Measurements from ENCODE around the gene EXT2. TPM values are rescaled to one million over a fixed set of nuclear protein-coding genes. Genes with fewer than 3 reads are reported as not detected.

Gene EXT2
- total RNA-seq, 4 donors from 2014 or later, result 20.4 to 24.8 (median 23.1) TPM

GRCh38 chr11:44224867-44225501, 129.5 kb downstream of the EXT2 start:
- in situ Hi-C loops (cut with MboI; ENCODE audit: low sequenced_read_pairs in 4 of 4), result no loop called here
- no peaks in the 10 kb centered on the region for H3K36me3 ChIP-seq
- H3K4me1 ChIP-seq, result peaks cover 13 to 39% of the 10 kb centered on the region in 2 donors
- no peaks in the 10 kb centered on the region for H3K9me3 ChIP-seq
- intact Hi-C loops (cut with DNase I; ENCODE audit: low total_unique reads), result no loop called here
- no peak overlapping the region for H3K27ac ChIP-seq
- TF ChIP-seq POLR2A (IDR thresholded peaks at IDR 0.05) (no peak), CTCF (IDR thresholded peaks at IDR 0.05 in 4 of 5, conservative IDR thresholded peaks at IDR 0.05 in 1 of 5) (no peak)
- H3K27me3 ChIP-seq, result no peaks in the 10 kb centered on the region
- ATAC-seq (no peak), DNase-seq (no peak)
- H3K4me3 ChIP-seq, result no peak overlapping the region

GRCh38 chr11:44226490-44226889, 131.0 kb downstream of the EXT2 start:
- Histone ChIP-seq H3K36me3 (no peaks in the 10 kb centered on the region), H3K4me3 (no peak overlapping the region), H3K27me3 (no peaks in the 10 kb centered on the region), H3K4me1 (peaks cover 13 to 36% of the 10 kb centered on the region in 2 donors), H3K9me3 (no peaks in the 10 kb centered on the region), H3K27ac (no peak overlapping the region)
- in situ Hi-C loops (cut with MboI; ENCODE audit: low sequenced_read_pairs in 4 of 4) (no loop called here), intact Hi-C loops (cut with DNase I; ENCODE audit: low total_unique reads) (no loop called here)
- ATAC-seq, result no peak
- DNase-seq, result no peak
- TF ChIP-seq POLR2A (IDR thresholded peaks at IDR 0.05) (no peak), CTCF (IDR thresholded peaks at IDR 0.05 in 4 of 5, conservative IDR thresholded peaks at IDR 0.05 in 1 of 5) (no peak)

GRCh38 chr11:44226945-44227344, 131.5 kb downstream of the EXT2 start:
- H3K9me3 ChIP-seq, result no peaks in the 10 kb centered on the region
- no peaks in the 10 kb centered on the region for H3K36me3 ChIP-seq
- ATAC-seq (peak in 1 of 2 donors; percentile 25), DNase-seq (no peak)
- H3K4me1 ChIP-seq, result peaks cover 13 to 36% of the 10 kb centered on the region in 2 donors
- intact Hi-C loops (cut with DNase I; ENCODE audit: low total_unique reads), result no loop called here
- in situ Hi-C loops (cut with MboI; ENCODE audit: low sequenced_read_pairs in 4 of 4), result no loop called here
- no peak for TF ChIP-seq CTCF (IDR thresholded peaks at IDR 0.05 in 4 of 5, conservative IDR thresholded peaks at IDR 0.05 in 1 of 5)
- no peak for TF ChIP-seq POLR2A (IDR thresholded peaks at IDR 0.05)
- H3K4me3 ChIP-seq, result no peak overlapping the region
- H3K27ac ChIP-seq, result no peak overlapping the region
- H3K27me3 ChIP-seq, result no peaks in the 10 kb centered on the region

GRCh38 chr11:44228379-44228778, 132.9 kb downstream of the EXT2 start:
- no peak for DNase-seq
- intact Hi-C loops (cut with DNase I; ENCODE audit: low total_unique reads) (no loop called here), in situ Hi-C loops (cut with MboI; ENCODE audit: low sequenced_read_pairs in 4 of 4) (no loop called here)
- no peak overlapping the region for H3K4me3 ChIP-seq
- no peak for ATAC-seq
- peaks cover 13 to 36% of the 10 kb centered on the region in 2 donors for H3K4me1 ChIP-seq
- no peaks in the 10 kb centered on the region for H3K9me3 ChIP-seq
- peak overlapping the region in 2 of 4 donors; percentile 23 to 53 for H3K27ac ChIP-seq
- no peaks in the 10 kb centered on the region for H3K36me3 ChIP-seq
- no peaks in the 10 kb centered on the region for H3K27me3 ChIP-seq
- TF ChIP-seq CTCF (IDR thresholded peaks at IDR 0.05 in 4 of 5, conservative IDR thresholded peaks at IDR 0.05 in 1 of 5) (no peak), POLR2A (IDR thresholded peaks at IDR 0.05) (no peak)

GRCh38 chr11:44229098-44229497, 133.6 kb downstream of the EXT2 start:
- TF ChIP-seq CTCF (IDR thresholded peaks at IDR 0.05 in 4 of 5, conservative IDR thresholded peaks at IDR 0.05 in 1 of 5) (no peak), POLR2A (IDR thresholded peaks at IDR 0.05) (no peak)
- Histone ChIP-seq H3K4me1 (peaks cover 13 to 36% of the 10 kb centered on the region in 2 donors), H3K27me3 (no peaks in the 10 kb centered on the region), H3K9me3 (no peaks in the 10 kb centered on the region), H3K27ac (peak overlapping the region in 3 of 4 donors; percentile 5 to 53 (median 23)), H3K4me3 (no peak overlapping the region), H3K36me3 (no peaks in the 10 kb centered on the region)
- ATAC-seq (peak; percentile 80 to 88), DNase-seq (peak; percentile 28 to 29)
- in situ Hi-C loops (cut with MboI; ENCODE audit: low sequenced_read_pairs in 4 of 4) (no loop called here), intact Hi-C loops (cut with DNase I; ENCODE audit: low total_unique reads) (no loop called here)
